HCT116 (cell line): ENCODE data around the gene KIAA1755. TPM values are rescaled to one million over a fixed set of nuclear protein-coding genes. Genes with fewer than 3 reads are reported as not detected.

Experiments used
- ATAC-seq: fragments of 200-7000 bp; cut with Tn5 transposase; 2 replicates; pipeline ENCODE4 v1.9.1; 2020; ENCODE audit warnings: mild to moderate bottlenecking, moderate library complexity
- BruUV-seq: library from RNA; stranded (reverse); fragments of 400-500 nt; replicated peaks from 2 replicates; lab custom pipeline; 2021; lab: Mats Ljungman, UMichigan
- CTCF ChIA-PET: fragments of 300-600 bp; sonication (Branson Sonifier 250); formaldehyde crosslinking; loops from one replicate; lab custom pipeline; 2021; ENCODE audit warnings: antibody characterized with exemption; lab: Charles Lee
- POLR2A ChIA-PET: fragments of 300-600, 350-600 bp; sonication (Branson Sonifier 250); formaldehyde crosslinking; loops from one replicate; lab custom pipeline; 2021; ENCODE audit warnings: antibody characterized with exemption; lab: Charles Lee
- RAD21 ChIA-PET, 2 experiments: fragments of 300-600 bp; sonication (Branson Sonifier 250); formaldehyde crosslinking; loops; one replicate each; lab custom pipeline; 2023; ENCODE audit warnings: low total read pairs in 2 of 2; ENCODE audit not compliant: uncharacterized antibody in 2 of 2, unreplicated experiment in 2 of 2, low non-redundant PET in 1 of 2; lab: Charles Lee
- DNase-seq: peaks from one replicate; pipeline ENCODE4 v3.0.0-alpha.2; 2010; ENCODE audit warnings: low read depth, low spot score
- H2AFZ ChIP-seq: fragments of 200-600 bp; shearing (Covaris generic), sonication (generic); 2 replicates; pipeline ENCODE4 v1.6.1; 2017; ENCODE audit warnings: low read depth, mixed run types, mixed read lengths, antibody characterized with exemption, low read length; ENCODE audit not compliant: poor library complexity, severe bottlenecking
- H3K27ac ChIP-seq: 2 replicates; pipeline ENCODE4 v1.5.1; 2012; ENCODE audit warnings: low read depth, low read length
- H3K27me3 ChIP-seq: fragments of 200-600 bp; sonication (generic); 2 replicates; pipeline ENCODE4 v1.6.1; 2016; ENCODE audit warnings: mixed run types, low read length, mixed read lengths; ENCODE audit not compliant: insufficient read depth
- H3K36me3 ChIP-seq, 2 experiments: fragments of 200-500 bp in 1 of 2; fragments of 200-600 bp in 1 of 2; sonication (Bioruptor generic) in 1 of 2; sonication (generic) in 1 of 2; 2 replicates each; pipeline versions ENCODE4 v1.5.1 to v1.6.1; 2014 to 2016; ENCODE audit warnings: low read length in 2 of 2, inconsistent platforms in 1 of 2, mixed read lengths in 1 of 2, mixed run types in 1 of 2; ENCODE audit not compliant: insufficient read depth in 2 of 2, control insufficient read depth in 1 of 2
- H3K4me1 ChIP-seq, 2 experiments: fragments of 200-600 bp in 1 of 2; sonication (generic) in 1 of 2; 2 replicates each; pipeline versions ENCODE4 v1.5.1 to v1.6.1; 2012 to 2017; ENCODE audit warnings: low read length in 2 of 2, inconsistent platforms in 1 of 2, mild to moderate bottlenecking in 1 of 2, mixed read lengths in 1 of 2, mixed run types in 1 of 2, moderate library complexity in 1 of 2; ENCODE audit not compliant: insufficient read depth in 2 of 2, control insufficient read depth in 1 of 2
- H3K4me2 ChIP-seq: fragments of 200-600 bp; sonication (generic); 2 replicates; pipeline ENCODE4 v1.6.1; 2017; ENCODE audit warnings: mixed run types, low read length, mixed read lengths
- H3K4me3 ChIP-seq, 2 experiments: fragments of 200-600 bp in 1 of 2; sonication (generic) in 1 of 2; replicated peaks in 1 of 2; 2 replicates each; pipeline ENCODE4 v1.5.1; 2011 to 2016; ENCODE audit warnings: low read length in 2 of 2, control low read depth in 1 of 2, low read depth in 1 of 2, mild to moderate bottlenecking in 1 of 2, mixed read lengths in 1 of 2, mixed run types in 1 of 2
- H3K79me2 ChIP-seq: fragments of 200-600 bp; sonication (generic); 2 replicates; pipeline ENCODE4 v1.6.1; 2017; ENCODE audit warnings: mild to moderate bottlenecking, mixed run types, low read length, moderate library complexity, mixed read lengths; ENCODE audit not compliant: insufficient read depth
- H3K9ac ChIP-seq: fragments of 200-600 bp; sonication (generic); 2 replicates; pipeline ENCODE4 v1.6.1; 2016; ENCODE audit warnings: low read length, mixed read lengths
- H3K9me2 ChIP-seq: fragments of 200-600 bp; sonication (generic), shearing (Covaris generic); 2 replicates; pipeline ENCODE4 v1.6.1; 2017; ENCODE audit warnings: mixed run types, mild to moderate bottlenecking, moderate library complexity; ENCODE audit not compliant: insufficient read depth
- H3K9me3 ChIP-seq, 2 experiments: fragments of 200-500 bp in 1 of 2; fragments of 200-600 bp in 1 of 2; sonication (Bioruptor generic) in 1 of 2; sonication (generic) in 1 of 2; 2 replicates each; pipeline ENCODE4 v1.6.1; 2014 to 2017; ENCODE audit warnings: low read length in 2 of 2, mixed read lengths in 2 of 2, inconsistent platforms in 1 of 2, low read depth in 1 of 2, mild to moderate bottlenecking in 1 of 2, mixed run types in 1 of 2, moderate library complexity in 1 of 2; ENCODE audit not compliant: control insufficient read depth in 1 of 2, insufficient read depth in 1 of 2
- H4K20me1 ChIP-seq: fragments of 200-600 bp; sonication (generic), shearing (Covaris generic); 2 replicates; pipeline ENCODE4 v1.6.1; 2017; ENCODE audit warnings: mixed run types, mild to moderate bottlenecking, moderate library complexity; ENCODE audit not compliant: insufficient read depth
- CBX3 ChIP-seq: IDR thresholded peaks from 2 replicates; pipeline ENCODE4 v1.6.1; 2012; ENCODE audit warnings: low read depth
- CEBPB ChIP-seq: IDR thresholded peaks from 2 replicates; pipeline ENCODE4 v1.6.1; 2012; ENCODE audit warnings: low read depth
- CTCF ChIP-seq, 3 experiments: fragments of 200-600 bp in 1 of 3; sonication (generic) in 1 of 3; IDR thresholded peaks in 2 of 3; conservative IDR thresholded peaks in 1 of 3; 2 replicates each; pipeline ENCODE4 v1.5.1; 2012 to 2017; ENCODE audit warnings: low read depth in 2 of 3, low read length in 2 of 3, antibody characterized with exemption in 1 of 3, borderline replicate concordance in 1 of 3, control low read depth in 1 of 3, mild to moderate bottlenecking in 1 of 3, mixed read lengths in 1 of 3, mixed run types in 1 of 3, moderate library complexity in 1 of 3; ENCODE audit not compliant: insufficient read depth in 1 of 3
- EGR1 ChIP-seq: IDR thresholded peaks from 2 replicates; pipeline ENCODE4 v1.6.1; 2012; ENCODE audit warnings: low read depth
- ELF1 ChIP-seq: IDR thresholded peaks from 2 replicates; pipeline ENCODE4 v1.6.1; 2012; ENCODE audit warnings: low read depth, borderline replicate concordance
- EZH2phosphoT487 ChIP-seq: fragments of 200-600 bp; IDR thresholded peaks from 2 replicates; pipeline ENCODE4 v1.6.1; 2018; ENCODE audit warnings: antibody characterized with exemption, borderline replicate concordance
- FOSL1 ChIP-seq: IDR thresholded peaks from 2 replicates; pipeline ENCODE4 v1.6.1; 2012; ENCODE audit warnings: low read depth
- JUND ChIP-seq: IDR thresholded peaks from 2 replicates; pipeline ENCODE4 v1.6.1; 2012
- MAX ChIP-seq: IDR thresholded peaks from 2 replicates; pipeline ENCODE4 v1.6.1; 2012
- POLR2A ChIP-seq: IDR thresholded peaks from 2 replicates; pipeline ENCODE4 v1.7.0; 2011; ENCODE audit warnings: borderline replicate concordance; ENCODE audit not compliant: insufficient read depth, insufficient read length; ENCODE audit errors: extremely low read depth
- POLR2AphosphoS5 ChIP-seq: IDR thresholded peaks from 2 replicates; pipeline ENCODE4 v1.6.1; 2011; ENCODE audit warnings: mild to moderate bottlenecking, low read depth, low read length, moderate library complexity
- RAD21 ChIP-seq: IDR thresholded peaks from 2 replicates; pipeline ENCODE4 v1.6.1; 2012; ENCODE audit warnings: low read depth, mild to moderate bottlenecking
- REST ChIP-seq: IDR thresholded peaks from 2 replicates; pipeline ENCODE4 v1.6.1; 2012; ENCODE audit warnings: low read depth
- SIN3A ChIP-seq: IDR thresholded peaks from 2 replicates; pipeline ENCODE4 v1.6.1; 2012; ENCODE audit warnings: low read depth
- SP1 ChIP-seq: IDR thresholded peaks from 2 replicates; pipeline ENCODE4 v1.6.1; 2012; ENCODE audit warnings: low read depth
- SRF ChIP-seq: IDR thresholded peaks from 2 replicates; pipeline ENCODE4 v1.6.1; 2012; ENCODE audit warnings: low read depth
- TCF7L2 ChIP-seq: IDR thresholded peaks from 2 replicates; pipeline ENCODE4 v1.7.0; 2011; ENCODE audit warnings: borderline replicate concordance, inconsistent platforms; ENCODE audit not compliant: insufficient read depth, insufficient read length; ENCODE audit errors: extremely low read depth
- YY1 ChIP-seq: IDR thresholded peaks from 2 replicates; pipeline ENCODE4 v1.6.1; 2011; ENCODE audit warnings: low read length, low read depth, moderate library complexity, mild to moderate bottlenecking; ENCODE audit not compliant: insufficient replicate concordance; ENCODE audit errors: extremely low read depth
- ZFX ChIP-seq: fragments of 450-650 bp; IDR thresholded peaks from 2 replicates; pipeline ENCODE4 v1.6.1; 2017
- ZNF274 ChIP-seq: fragments of 200-500 bp; sonication (Bioruptor generic); IDR thresholded peaks from 2 replicates; pipeline ENCODE4 v1.6.1; 2014; ENCODE audit warnings: mild to moderate bottlenecking, low read depth, low read length, inconsistent platforms
- intact Hi-C: fragments of 100-400 bp; cut with micrococcal nuclease; formaldehyde crosslinking; loops from 2 replicates; pipeline ENCODE4 v1.10.0; 2022
- total RNA-seq: library from RNA; stranded (reverse); gene quantifications from one replicate; pipeline ENCODE4 v1.2.1, GENCODE V29; 2021; ENCODE audit not compliant: unreplicated experiment

Gene KIAA1755
- total RNA-seq, 1 experiment from 2014 or later: not detected

GRCh38 chr20:38209736-38210405 is 50.7 kb downstream of the KIAA1755 start:
- CTCF ChIA-PET: no interaction called here
- RAD21 ChIA-PET: no interaction called here
- DNase-seq (no peak), ATAC-seq (no peak)
- no peak overlapping the region for H3K4me3 ChIP-seq
- no TSS peak for BruUV-seq
- no peak overlapping the region for H3K4me2 ChIP-seq
- intact Hi-C loops: no loop called here
- H3K4me1 ChIP-seq: no peaks in the 10 kb centered on the region
- no peaks in the 10 kb centered on the region for H4K20me1 ChIP-seq
- H3K9me3 ChIP-seq: no peaks in the 10 kb centered on the region
- no peak overlapping the region for H3K9ac ChIP-seq
- no peaks in the 10 kb centered on the region for H3K36me3 ChIP-seq
- no peak overlapping the region for H2AFZ ChIP-seq
- H3K9me2 ChIP-seq: no peaks in the 10 kb centered on the region
- no peak overlapping the region for H3K27ac ChIP-seq
- H3K27me3 ChIP-seq: no peaks in the 10 kb centered on the region
- POLR2A ChIA-PET: no interaction called here
- TF ChIP-seq ELF1 (no peak), FOSL1 (no peak), ZNF274 (no peak), SRF (no peak), YY1 (no peak), POLR2A (no peak), EZH2phosphoT487 (no peak), ZFX (no peak), MAX (no peak), JUND (no peak), EGR1 (no peak), POLR2AphosphoS5 (no peak), CTCF (IDR thresholded peaks at IDR 0.05 in 2 of 3, conservative IDR thresholded peaks at IDR 0.05 in 1 of 3; ENCODE audit: borderline replicate concordance in 1 of 3, insufficient read depth in 1 of 3, low read depth in 2 of 3, low read length in 2 of 3) (no peak), CEBPB (no peak), REST (no peak), SP1 (no peak), CBX3 (no peak), TCF7L2 (no peak), RAD21 (no peak), SIN3A (no peak)
- no peaks in the 10 kb centered on the region for H3K79me2 ChIP-seq
